GM21717 (cell line): Measurements from ENCODE around the gene PRXL2A.
"Not testable (repeated sequence)": the region's sequence is repeated elsewhere in the genome, so short reads cannot be mapped to it uniquely, and the experiment has no call there.

Source experiments
- ATAC-seq: cut with Tn5 transposase; IDR thresholded peaks from one replicate; pipeline ENCODE4 v1.9.1; 2021; ENCODE audit warnings: mild to moderate bottlenecking, moderate library complexity; ENCODE audit not compliant: unreplicated experiment

The PRXL2A gene

GRCh38 chr10:80473692-80474596, 65.6 kb downstream of the PRXL2A start:
- no peak for ATAC-seq

GRCh38 chr10:80474597-80474910, 66.2 kb downstream of the PRXL2A start:
- ATAC-seq: no peak

GRCh38 chr10:80474941-80475340, 66.6 kb downstream of the PRXL2A start:
- no peak for ATAC-seq

GRCh38 chr10:80475641-80476040, 67.3 kb downstream of the PRXL2A start:
- ATAC-seq: not testable (repeated sequence)

GRCh38 chr10:80476685-80477084, 68.3 kb downstream of the PRXL2A start:
- no peak for ATAC-seq

- no peak for ATAC-seq
These were observed 69.5 kb downstream of the PRXL2A start for GRCh38 chr10:80477813-80478212.

- ATAC-seq: not testable (repeated sequence)
These were observed 72.0 kb downstream of the PRXL2A start for GRCh38 chr10:80480373-80480772.

GRCh38 chr10:80480852-80481251, 72.5 kb downstream of the PRXL2A start:
- no peak for ATAC-seq

- ATAC-seq: no peak
These were observed 75.9 kb downstream of the PRXL2A start for GRCh38 chr10:80484243-80484642.

- ATAC-seq: no peak
These were observed 76.3 kb downstream of the PRXL2A start for GRCh38 chr10:80484676-80485075.

- ATAC-seq: no peak
These were observed 77.0 kb downstream of the PRXL2A start for GRCh38 chr10:80485076-80485945.

GRCh38 chr10:80485946-80486764, 77.8 kb downstream of the PRXL2A start:
- no peak for ATAC-seq
